Naive B cell (primary cell): ENCODE measurements around the gene NPTX1. TPM values are rescaled to one million over a fixed set of nuclear protein-coding genes. Genes with fewer than 3 reads are reported as not detected.

ENCODE experiments used
- ATAC-seq, 2 donors: fragments of 150-1000 bp; cut with Tn5 transposase; 2 replicates each; pipeline ENCODE4 v1.10.0; 2021; ENCODE audit warnings: low read depth in 2 of 2, mild to moderate bottlenecking in 2 of 2, moderate library complexity in 2 of 2
- DNase-seq: peaks from one replicate; pipeline ENCODE4 v3.0.0; 2022
- H3K27ac Mint-ChIP-seq, 6 donors: one replicate each; pipeline ENCODE4 v1.8.0; 2020 to 2022; ENCODE audit warnings: mild to moderate bottlenecking in 6 of 6, mixed read lengths in 6 of 6, moderate library complexity in 5 of 6, inconsistent platforms in 2 of 6
- H3K27me3 Mint-ChIP-seq, 3 donors: one replicate each; pipeline ENCODE4 v1.8.0; 2021 to 2022; ENCODE audit warnings: mixed read lengths in 3 of 3, mild to moderate bottlenecking in 1 of 3
- H3K36me3 Mint-ChIP-seq, 2 donors: one replicate each; pipeline ENCODE4 v1.8.0; 2020 to 2022; ENCODE audit warnings: mixed read lengths in 2 of 2, inconsistent platforms in 1 of 2, mild to moderate bottlenecking in 1 of 2
- H3K4me1 Mint-ChIP-seq, 3 donors: one replicate each; pipeline ENCODE4 v1.8.0; 2020 to 2022; ENCODE audit warnings: mixed read lengths in 3 of 3, inconsistent platforms in 1 of 3, mild to moderate bottlenecking in 1 of 3, moderate library complexity in 1 of 3
- H3K4me3 Mint-ChIP-seq, 8 donors: one replicate each; pipeline ENCODE4 v1.8.0; 2020 to 2022; ENCODE audit warnings: mild to moderate bottlenecking in 8 of 8, mixed read lengths in 8 of 8, moderate library complexity in 8 of 8, inconsistent platforms in 2 of 8
- H3K9me3 Mint-ChIP-seq, 7 donors: one replicate each; pipeline ENCODE4 v1.8.0; 2020 to 2022; ENCODE audit warnings: mixed read lengths in 7 of 7, mild to moderate bottlenecking in 5 of 7, inconsistent platforms in 2 of 7, moderate library complexity in 1 of 7
- polyA plus RNA-seq, 6 donors: library from polyadenylated mRNA; unstranded; fragments of 300-500 nt; fragmentation: Illumina TruSeq; gene quantifications; one replicate each; pipeline ENCODE4 v1.2.3, GENCODE V29; 2021; ENCODE audit warnings: low read depth in 6 of 6

NPTX1 gene
- polyA plus RNA-seq, 6 donors from 2014 or later: not detected

- H3K4me1 Mint-ChIP-seq: peaks cover 0 to 5% (median 0%) of the 10 kb centered on the region in 3 donors
- no peak for ATAC-seq
- no peaks in the 10 kb centered on the region for H3K36me3 Mint-ChIP-seq
- DNase-seq: no peak
- peaks cover 22 to 52% (median 45%) of the 10 kb centered on the region in 3 donors for H3K27me3 Mint-ChIP-seq
- H3K9me3 Mint-ChIP-seq: peaks cover 0 to 5% (median 0%) of the 10 kb centered on the region in 7 donors
- H3K4me3 Mint-ChIP-seq: no peak overlapping the region
- peak overlapping the region in 1 of 6 donors; percentile 28 for H3K27ac Mint-ChIP-seq
Observed at GRCh38 chr17:80499560-80499959, 23.2 kb upstream of the NPTX1 start.

- H3K36me3 Mint-ChIP-seq: no peaks in the 10 kb centered on the region
- H3K9me3 Mint-ChIP-seq: peaks cover 0 to 5% (median 0%) of the 10 kb centered on the region in 7 donors
- H3K27ac Mint-ChIP-seq: no peak overlapping the region
- H3K4me1 Mint-ChIP-seq: peaks cover 0 to 5% (median 0%) of the 10 kb centered on the region in 3 donors
- no peak overlapping the region for H3K4me3 Mint-ChIP-seq
- no peak for ATAC-seq
- H3K27me3 Mint-ChIP-seq: peaks cover 22 to 51% (median 39%) of the 10 kb centered on the region in 3 donors
- DNase-seq: no peak
Observed at GRCh38 chr17:80498920-80499410, 22.6 kb upstream of the NPTX1 start.

GRCh38 chr17:80498242-80498919 is 22.0 kb upstream of the NPTX1 start:
- peak in 1 of 2 donors; percentile 36 for ATAC-seq
- H3K4me1 Mint-ChIP-seq: peaks cover 0 to 5% (median 0%) of the 10 kb centered on the region in 3 donors
- no peaks in the 10 kb centered on the region for H3K36me3 Mint-ChIP-seq
- no peak overlapping the region for H3K27ac Mint-ChIP-seq
- H3K27me3 Mint-ChIP-seq: peaks cover 22 to 45% (median 33%) of the 10 kb centered on the region in 3 donors
- peaks cover 0 to 5% (median 0%) of the 10 kb centered on the region in 7 donors for H3K9me3 Mint-ChIP-seq
- H3K4me3 Mint-ChIP-seq: no peak overlapping the region
- DNase-seq: no peak

- DNase-seq (no peak), ATAC-seq (no peak)
- peak overlapping the region in 2 of 6 donors; percentile 2 to 11 for H3K27ac Mint-ChIP-seq
- H3K36me3 Mint-ChIP-seq: no peaks in the 10 kb centered on the region
- peaks cover 0 to 5% (median 0%) of the 10 kb centered on the region in 3 donors for H3K4me1 Mint-ChIP-seq
- H3K27me3 Mint-ChIP-seq: peaks cover 22 to 39% (median 31%) of the 10 kb centered on the region in 3 donors
- no peak overlapping the region for H3K4me3 Mint-ChIP-seq
- H3K9me3 Mint-ChIP-seq: peaks cover 0 to 5% (median 0%) of the 10 kb centered on the region in 7 donors
Observed at GRCh38 chr17:80497726-80498241, 21.4 kb upstream of the NPTX1 start.

GRCh38 chr17:80494547-80494946 is 18.1 kb upstream of the NPTX1 start:
- H3K4me3 Mint-ChIP-seq: peak overlapping the region in 1 of 8 donors; percentile 65
- H3K9me3 Mint-ChIP-seq: peaks cover 0 to 5% (median 0%) of the 10 kb centered on the region in 7 donors
- peaks cover 19 to 36% (median 36%) of the 10 kb centered on the region in 3 donors for H3K27me3 Mint-ChIP-seq
- H3K27ac Mint-ChIP-seq: peak overlapping the region in 1 of 6 donors; percentile 42
- DNase-seq (no peak), ATAC-seq (no peak)
- peaks cover 0 to 5% (median 0%) of the 10 kb centered on the region in 3 donors for H3K4me1 Mint-ChIP-seq
- H3K36me3 Mint-ChIP-seq: no peaks in the 10 kb centered on the region

- no peak overlapping the region for H3K27ac Mint-ChIP-seq
- no peaks in the 10 kb centered on the region for H3K4me1 Mint-ChIP-seq
- DNase-seq (no peak), ATAC-seq (no peak)
- no peaks in the 10 kb centered on the region for H3K36me3 Mint-ChIP-seq
- H3K27me3 Mint-ChIP-seq: peaks cover 14 to 28% (median 27%) of the 10 kb centered on the region in 3 donors
- H3K9me3 Mint-ChIP-seq: peaks cover 0 to 4% (median 0%) of the 10 kb centered on the region in 7 donors
- H3K4me3 Mint-ChIP-seq: no peak overlapping the region
Observed at GRCh38 chr17:80492343-80493136, 16.1 kb upstream of the NPTX1 start.

GRCh38 chr17:80491478-80492342 is 15.3 kb upstream of the NPTX1 start:
- Mint-ChIP-seq H3K4me1 (no peaks in the 10 kb centered on the region), H3K36me3 (no peaks in the 10 kb centered on the region), H3K4me3 (no peak overlapping the region), H3K27me3 (peaks cover 17 to 30% (median 24%) of the 10 kb centered on the region in 3 donors), H3K9me3 (peaks cover 0 to 4% (median 0%) of the 10 kb centered on the region in 7 donors), H3K27ac (no peak overlapping the region)
- no peak for DNase-seq
- no peak for ATAC-seq

- ATAC-seq: no peak
- H3K36me3 Mint-ChIP-seq: no peaks in the 10 kb centered on the region
Observed at GRCh38 chr17:80487511-80487910, 11.1 kb upstream of the NPTX1 start.

GRCh38 chr17:80486692-80487091 is 10.3 kb upstream of the NPTX1 start:
- Mint-ChIP-seq H3K27me3 (peaks cover 24 to 47% (median 35%) of the 10 kb centered on the region in 3 donors), H3K27ac (peak overlapping the region in 3 of 6 donors; percentile 29 to 63 (median 39)), H3K4me1 (peaks cover 4 to 11% (median 5%) of the 10 kb centered on the region in 3 donors), H3K36me3 (no peaks in the 10 kb centered on the region), H3K9me3 (no peaks in the 10 kb centered on the region), H3K4me3 (no peak overlapping the region)
- ATAC-seq (no peak), DNase-seq (no peak)

More at GRCh38 chr17:80487511-80487910, 11.1 kb upstream of the NPTX1 start:
- DNase-seq: no peak
- peaks cover 19 to 38% (median 27%) of the 10 kb centered on the region in 3 donors for H3K27me3 Mint-ChIP-seq
- no peak overlapping the region for H3K4me3 Mint-ChIP-seq
- peaks cover 4 to 11% (median 5%) of the 10 kb centered on the region in 3 donors for H3K4me1 Mint-ChIP-seq
- H3K27ac Mint-ChIP-seq: no peak overlapping the region
- H3K9me3 Mint-ChIP-seq: no peaks in the 10 kb centered on the region

DNA sequence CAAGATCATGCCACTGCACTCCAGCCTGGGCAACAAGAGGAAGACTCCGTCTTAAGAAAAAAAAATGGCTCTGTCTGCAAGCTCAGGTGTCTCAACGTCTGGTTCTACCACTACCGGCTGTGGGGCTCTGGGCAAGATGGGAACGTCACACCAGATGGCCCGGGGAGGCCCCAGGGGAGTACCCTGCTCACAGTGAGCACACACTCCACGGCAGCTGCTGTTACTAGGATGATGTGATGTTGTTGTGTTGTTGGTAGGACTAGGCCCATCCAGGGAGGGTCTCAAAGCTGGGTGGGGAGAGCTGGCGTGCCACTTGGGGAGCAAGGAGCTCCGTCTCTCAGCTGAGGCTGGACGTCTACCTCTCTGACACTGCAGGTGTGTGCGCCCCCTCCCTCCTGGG is 9.4 kb upstream of the NPTX1 start:
- Mint-ChIP-seq H3K4me3 (peak overlapping the region in 1 of 8 donors; percentile 44), H3K36me3 (no peaks in the 10 kb centered on the region), H3K4me1 (peaks cover 4 to 11% (median 5%) of the 10 kb centered on the region in 3 donors), H3K27me3 (peaks cover 24 to 55% (median 43%) of the 10 kb centered on the region in 3 donors), H3K9me3 (no peaks in the 10 kb centered on the region), H3K27ac (peak overlapping the region in 5 of 6 donors; percentile 2 to 91 (median 55))
- DNase-seq (peak; percentile 66), ATAC-seq (peak; percentile 94 to 95)

GRCh38 chr17:80482555-80483308 is 6.3 kb upstream of the NPTX1 start:
- H3K27ac Mint-ChIP-seq: peak overlapping the region in 1 of 6 donors; percentile 33
- peaks cover 0 to 2% (median 0%) of the 10 kb centered on the region in 7 donors for H3K9me3 Mint-ChIP-seq
- ATAC-seq: no peak
- peaks cover 5 to 21% (median 9%) of the 10 kb centered on the region in 3 donors for H3K4me1 Mint-ChIP-seq
- H3K27me3 Mint-ChIP-seq: peaks cover 37 to 70% (median 53%) of the 10 kb centered on the region in 3 donors
- peak overlapping the region in 1 of 8 donors; percentile 65 for H3K4me3 Mint-ChIP-seq
- no peak for DNase-seq
- H3K36me3 Mint-ChIP-seq: no peaks in the 10 kb centered on the region

DNA sequence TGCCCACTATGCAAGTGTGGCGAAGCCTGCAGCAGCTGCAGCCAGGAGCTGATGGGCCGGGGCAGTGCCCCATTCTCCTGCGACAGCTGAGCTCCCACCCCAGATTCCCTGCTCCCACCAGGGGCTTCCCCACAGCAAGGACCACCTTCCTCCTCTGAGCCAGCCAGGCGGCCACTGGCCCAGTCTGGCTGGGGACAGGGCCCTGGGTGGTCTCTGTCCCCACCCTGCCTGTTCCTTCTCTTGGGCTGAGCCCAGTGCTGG is 5.6 kb upstream of the NPTX1 start:
- DNase-seq: no peak
- no peak overlapping the region for H3K4me3 Mint-ChIP-seq
- ATAC-seq: no peak
- peaks cover 36 to 62% (median 47%) of the 10 kb centered on the region in 3 donors for H3K27me3 Mint-ChIP-seq
- H3K27ac Mint-ChIP-seq: no peak overlapping the region
- H3K36me3 Mint-ChIP-seq: no peaks in the 10 kb centered on the region
- H3K9me3 Mint-ChIP-seq: peaks cover 0 to 2% (median 0%) of the 10 kb centered on the region in 7 donors
- peaks cover 5 to 21% (median 9%) of the 10 kb centered on the region in 3 donors for H3K4me1 Mint-ChIP-seq
